ENCODE measurements around the gene PDLIM3.

- TF ChIP-seq, protein P1, sequence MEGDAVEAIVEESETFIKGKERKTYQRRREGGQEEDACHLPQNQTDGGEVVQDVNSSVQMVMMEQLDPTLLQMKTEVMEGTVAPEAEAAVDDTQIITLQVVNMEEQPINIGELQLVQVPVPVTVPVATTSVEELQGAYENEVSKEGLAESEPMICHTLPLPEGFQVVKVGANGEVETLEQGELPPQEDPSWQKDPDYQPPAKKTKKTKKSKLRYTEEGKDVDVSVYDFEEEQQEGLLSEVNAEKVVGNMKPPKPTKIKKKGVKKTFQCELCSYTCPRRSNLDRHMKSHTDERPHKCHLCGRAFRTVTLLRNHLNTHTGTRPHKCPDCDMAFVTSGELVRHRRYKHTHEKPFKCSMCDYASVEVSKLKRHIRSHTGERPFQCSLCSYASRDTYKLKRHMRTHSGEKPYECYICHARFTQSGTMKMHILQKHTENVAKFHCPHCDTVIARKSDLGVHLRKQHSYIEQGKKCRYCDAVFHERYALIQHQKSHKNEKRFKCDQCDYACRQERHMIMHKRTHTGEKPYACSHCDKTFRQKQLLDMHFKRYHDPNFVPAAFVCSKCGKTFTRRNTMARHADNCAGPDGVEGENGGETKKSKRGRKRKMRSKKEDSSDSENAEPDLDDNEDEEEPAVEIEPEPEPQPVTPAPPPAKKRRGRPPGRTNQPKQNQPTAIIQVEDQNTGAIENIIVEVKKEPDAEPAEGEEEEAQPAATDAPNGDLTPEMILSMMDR (conservative IDR thresholded peaks at IDR 0.05 in 1 of 2, IDR thresholded peaks at IDR 0.05 in 1 of 2; ENCODE audit: extremely low read depth in 1 of 2, insufficient read depth in 1 of 2, low read depth in 1 of 2, low read length in 2 of 2): no peak
- no peak for TF ChIP-seq EZH2 (IDR thresholded peaks at IDR 0.05; ENCODE audit: borderline replicate concordance, low read length)
Measured at GRCh38 chr4:185457136-185457535, 78.2 kb downstream of the PDLIM3 start.

Measured in mammary epithelial cell (primary cell).